Amniotic epithelial cell (primary cell): ENCODE data around the gene PHACTR2.
A peak's percentile ranks its signal among the peaks of the same experiment; 100 is the strongest.
"Not testable (repeated sequence)": the region's sequence is repeated elsewhere in the genome, so short reads cannot be mapped to it uniquely, and the experiment has no call there.

ENCODE experiments used
- DNase-seq: peaks from one replicate; pipeline ENCODE4 v3.0.0-alpha.2; 2010; ENCODE audit warnings: low read depth

Gene PHACTR2

GRCh38 chr6:143677891-143678791 lies at the start of gene PHACTR2:
Gene PHACTR2 (plus strand): TSS chr6:143677965. CDS start chr6:143678164, 199 bp downstream.
- DNase-seq: peak; percentile 75

GRCh38 chr6:143629104-143630080 lies 48.4 kb upstream of the PHACTR2 start:
- DNase-seq: peak; percentile 82

GRCh38 chr6:143631196-143631595 lies 46.6 kb upstream of the PHACTR2 start:
- not testable (repeated sequence) for DNase-seq

- no peak for DNase-seq
Measured at GRCh38 chr6:143632894-143633293, 44.9 kb upstream of the PHACTR2 start.

- peak; percentile 62 for DNase-seq
Measured at GRCh38 chr6:143634486-143634885, 43.3 kb upstream of the PHACTR2 start.

GRCh38 chr6:143637691-143638090 lies 40.1 kb upstream of the PHACTR2 start:
- no peak for DNase-seq

- peak; percentile 12 for DNase-seq
Measured at GRCh38 chr6:143642403-143642802, 35.4 kb upstream of the PHACTR2 start.

- no peak for DNase-seq
Measured at GRCh38 chr6:143647191-143647590, 30.6 kb upstream of the PHACTR2 start.

GRCh38 chr6:143647732-143648131 lies 30.0 kb upstream of the PHACTR2 start:
- no peak for DNase-seq

- DNase-seq: not testable (repeated sequence)
Measured at GRCh38 chr6:143649319-143649718, 28.4 kb upstream of the PHACTR2 start.

GRCh38 chr6:143651328-143651727 lies 26.4 kb upstream of the PHACTR2 start:
- DNase-seq: not testable (repeated sequence)

- no peak for DNase-seq
Measured at GRCh38 chr6:143652841-143653331, 24.9 kb upstream of the PHACTR2 start.

GRCh38 chr6:143655541-143655940 lies 22.2 kb upstream of the PHACTR2 start:
- no peak for DNase-seq

GRCh38 chr6:143656026-143656425 lies 21.7 kb upstream of the PHACTR2 start:
- DNase-seq: no peak

GRCh38 chr6:143657809-143658208 lies 20.0 kb upstream of the PHACTR2 start:
- DNase-seq: no peak

- DNase-seq: not testable (repeated sequence)
Measured at GRCh38 chr6:143660170-143660569, 17.6 kb upstream of the PHACTR2 start.

GRCh38 chr6:143664171-143664570 lies 13.6 kb upstream of the PHACTR2 start:
- no peak for DNase-seq

GRCh38 chr6:143666007-143666406 lies 11.8 kb upstream of the PHACTR2 start:
- not testable (repeated sequence) for DNase-seq

GRCh38 chr6:143669483-143669882 lies 8.3 kb upstream of the PHACTR2 start:
- DNase-seq: not testable (repeated sequence)

GRCh38 chr6:143673669-143674068 lies 4.1 kb upstream of the PHACTR2 start:
- DNase-seq: peak; percentile 93

GRCh38 chr6:143674483-143675381 lies 3.0 kb upstream of the PHACTR2 start:
- DNase-seq: no peak
